Memory B cell (primary cell): ENCODE measurements around the gene LRRC2.

ENCODE experiments used
- ATAC-seq: fragments of 150-1000 bp; cut with Tn5 transposase; 2 replicates; pipeline ENCODE4 v1.10.0; 2021; ENCODE audit warnings: low read depth, mild to moderate bottlenecking, moderate library complexity
- DNase-seq, 2 donors: peaks; one replicate each; pipeline ENCODE4 v3.0.0; 2022; ENCODE audit warnings: low spot score in 2 of 2
- H3K27ac Mint-ChIP-seq: one replicate; pipeline ENCODE4 v1.8.0; 2022; ENCODE audit warnings: mild to moderate bottlenecking, moderate library complexity, mixed read lengths
- H3K27me3 Mint-ChIP-seq: one replicate; pipeline ENCODE4 v1.8.0; 2022; ENCODE audit warnings: mixed read lengths
- H3K36me3 Mint-ChIP-seq: one replicate; pipeline ENCODE4 v1.8.0; 2022; ENCODE audit warnings: mild to moderate bottlenecking, mixed read lengths
- H3K4me1 Mint-ChIP-seq: one replicate; pipeline ENCODE4 v1.8.0; 2022; ENCODE audit warnings: mixed read lengths
- H3K4me3 Mint-ChIP-seq: one replicate; pipeline ENCODE4 v1.8.0; 2022; ENCODE audit warnings: mild to moderate bottlenecking, moderate library complexity, mixed read lengths
- H3K9me3 Mint-ChIP-seq: one replicate; pipeline ENCODE4 v1.8.0; 2022; ENCODE audit warnings: mixed read lengths

Gene LRRC2

GRCh38 chr3:46575577-46576222 is 9.6 kb upstream of the LRRC2 start:
- no peak for DNase-seq
- Mint-ChIP-seq H3K4me3 (no peak overlapping the region), H3K4me1 (no peaks in the 10 kb centered on the region), H3K9me3 (no peaks in the 10 kb centered on the region), H3K27me3 (peaks cover 4% of the 10 kb centered on the region), H3K36me3 (no peaks in the 10 kb centered on the region), H3K27ac (no peak overlapping the region)
- ATAC-seq: no peak

- Mint-ChIP-seq H3K27me3 (peaks cover 4% of the 10 kb centered on the region), H3K27ac (no peak overlapping the region), H3K9me3 (peaks cover 3% of the 10 kb centered on the region), H3K36me3 (peaks cover 3% of the 10 kb centered on the region), H3K4me3 (no peak overlapping the region), H3K4me1 (no peaks in the 10 kb centered on the region)
- no peak for ATAC-seq
- DNase-seq: no peak
Observed at GRCh38 chr3:46574881-46575576, 8.9 kb upstream of the LRRC2 start.

- H3K9me3 Mint-ChIP-seq: peaks cover 3% of the 10 kb centered on the region
- H3K4me3 Mint-ChIP-seq: no peak overlapping the region
- DNase-seq: no peak
- no peaks in the 10 kb centered on the region for H3K4me1 Mint-ChIP-seq
- no peak overlapping the region for H3K27ac Mint-ChIP-seq
- peaks cover 3% of the 10 kb centered on the region for H3K36me3 Mint-ChIP-seq
- peaks cover 4% of the 10 kb centered on the region for H3K27me3 Mint-ChIP-seq
- no peak for ATAC-seq
Observed at GRCh38 chr3:46574243-46574646, 8.1 kb upstream of the LRRC2 start.

DNA sequence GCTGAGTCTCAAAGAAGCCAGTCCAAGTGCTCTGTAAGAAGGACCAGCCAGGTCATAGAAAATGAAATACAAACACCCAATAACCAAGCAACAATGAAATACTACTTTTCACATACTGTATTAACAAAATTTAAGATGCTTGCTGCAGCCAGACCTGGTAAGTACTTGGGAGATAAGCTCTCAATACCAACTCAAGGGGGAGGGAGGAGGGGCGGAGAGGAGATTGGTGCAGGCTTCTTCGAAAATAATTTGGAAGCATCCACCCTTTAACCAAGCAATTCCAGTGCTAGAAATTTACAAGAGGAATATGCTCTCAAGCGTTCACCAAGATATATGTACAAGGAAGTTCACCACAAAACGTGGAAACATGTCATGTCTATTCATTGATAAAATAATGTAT is 7.6 kb upstream of the LRRC2 start:
- Mint-ChIP-seq H3K27ac (no peak overlapping the region), H3K4me3 (no peak overlapping the region), H3K9me3 (peaks cover 3% of the 10 kb centered on the region), H3K36me3 (peaks cover 3% of the 10 kb centered on the region), H3K27me3 (peaks cover 4% of the 10 kb centered on the region), H3K4me1 (no peaks in the 10 kb centered on the region)
- DNase-seq (no peak), ATAC-seq (no peak)

GRCh38 chr3:46571684-46572083 is 5.6 kb upstream of the LRRC2 start:
- ATAC-seq (no peak), DNase-seq (no peak)
- Mint-ChIP-seq H3K9me3 (peaks cover 3% of the 10 kb centered on the region), H3K4me1 (no peaks in the 10 kb centered on the region), H3K36me3 (peaks cover 3% of the 10 kb centered on the region), H3K27ac (no peak overlapping the region), H3K27me3 (peaks cover 9% of the 10 kb centered on the region), H3K4me3 (no peak overlapping the region)

DNA sequence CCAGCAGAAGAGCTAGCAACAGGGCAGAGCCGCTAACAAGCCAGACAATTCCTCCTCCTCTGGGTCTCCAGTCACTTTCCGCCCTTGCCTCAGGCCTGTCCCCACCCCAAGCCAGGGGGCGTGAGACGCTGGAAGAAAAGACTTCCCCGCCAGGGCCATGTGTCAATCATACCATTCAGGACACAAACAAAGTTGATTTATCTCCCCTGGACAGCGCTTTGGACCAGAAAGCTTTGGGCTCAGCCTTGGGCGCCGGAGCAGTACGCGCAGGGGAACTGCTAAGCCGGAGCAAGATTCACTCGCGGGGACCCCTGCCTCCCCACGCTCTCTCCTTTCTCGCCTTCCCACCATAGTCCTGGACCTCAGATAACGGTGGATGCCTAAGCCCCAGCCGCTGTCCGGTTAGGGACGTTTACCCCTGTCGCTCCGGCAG is 479 bp downstream of the LRRC2 start:
- peak overlapping the region; percentile 66 for H3K4me3 Mint-ChIP-seq
- H3K27ac Mint-ChIP-seq: no peak overlapping the region
- peaks cover 2% of the 10 kb centered on the region for H3K9me3 Mint-ChIP-seq
- DNase-seq: no peak
- no peak for ATAC-seq
- H3K4me1 Mint-ChIP-seq: peaks cover 12% of the 10 kb centered on the region
- H3K36me3 Mint-ChIP-seq: peaks cover 5% of the 10 kb centered on the region
- H3K27me3 Mint-ChIP-seq: peaks cover 23% of the 10 kb centered on the region

DNA sequence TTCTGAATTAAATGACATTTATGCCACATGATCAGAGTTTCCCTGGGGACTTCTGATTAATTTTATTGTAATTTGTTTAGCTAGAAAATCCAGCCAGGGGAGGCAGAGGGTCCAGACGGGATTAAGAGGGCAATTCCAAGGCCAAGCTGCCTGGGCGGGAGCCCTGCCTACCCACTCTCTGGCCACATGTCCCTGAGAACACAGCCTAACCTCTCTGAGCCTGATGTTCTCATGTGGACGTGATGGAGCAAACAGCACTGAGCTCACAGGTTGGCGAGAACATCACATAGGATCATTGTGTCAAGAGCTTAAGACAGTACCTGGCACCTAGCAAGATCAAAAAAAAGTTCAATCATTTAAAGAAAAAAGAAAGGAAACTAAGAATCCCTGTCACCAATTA is 1.0 kb downstream of the LRRC2 start:
- ATAC-seq: no peak
- Mint-ChIP-seq H3K9me3 (no peaks in the 10 kb centered on the region), H3K36me3 (peaks cover 2% of the 10 kb centered on the region), H3K4me1 (peaks cover 12% of the 10 kb centered on the region), H3K4me3 (peak overlapping the region; percentile 66), H3K27me3 (peaks cover 24% of the 10 kb centered on the region), H3K27ac (no peak overlapping the region)
- DNase-seq: no peak

DNA sequence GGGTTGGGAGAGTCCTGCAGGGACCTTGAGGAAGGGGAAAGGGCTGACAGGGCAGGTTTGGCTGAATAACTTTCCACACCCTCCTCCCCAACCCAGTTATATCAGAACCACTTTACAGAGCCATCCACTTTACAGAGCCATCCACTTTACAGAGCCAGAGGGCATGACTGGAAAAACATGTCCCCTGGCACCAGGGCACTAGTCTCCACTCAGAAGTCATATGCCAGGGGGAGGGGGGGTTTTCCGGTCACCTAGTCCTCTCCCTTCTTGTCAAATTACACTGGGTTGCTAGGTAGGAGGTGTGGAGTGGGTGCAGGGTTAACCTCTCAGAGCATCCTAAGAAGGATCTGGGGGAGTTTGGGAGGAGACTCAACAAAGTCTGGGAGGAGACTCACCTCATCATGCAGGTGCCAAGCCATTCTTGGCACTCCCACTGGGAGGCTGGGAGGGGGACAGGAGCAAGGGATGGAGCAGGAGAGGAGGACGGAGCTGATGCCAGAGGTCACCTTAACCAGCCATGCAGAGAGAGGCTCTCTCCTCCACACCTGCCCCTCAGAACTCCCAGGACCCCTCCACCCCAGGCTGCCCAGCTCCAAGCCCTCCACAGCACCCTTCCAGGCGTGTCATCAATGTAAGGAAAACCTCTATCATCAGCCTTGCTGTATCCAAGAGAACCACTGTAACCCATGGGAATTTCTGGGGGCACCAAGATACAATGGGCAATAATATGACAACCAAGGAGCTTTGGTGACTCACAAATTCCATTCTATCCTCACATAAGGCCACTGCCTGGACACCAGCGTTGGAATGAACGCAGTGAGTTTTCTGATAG is 1.7 kb downstream of the LRRC2 start:
- Mint-ChIP-seq H3K27ac (no peak overlapping the region), H3K4me1 (peaks cover 12% of the 10 kb centered on the region), H3K9me3 (no peaks in the 10 kb centered on the region), H3K36me3 (peaks cover 2% of the 10 kb centered on the region), H3K27me3 (peaks cover 24% of the 10 kb centered on the region), H3K4me3 (no peak overlapping the region)
- ATAC-seq (no peak), DNase-seq (no peak)

DNA sequence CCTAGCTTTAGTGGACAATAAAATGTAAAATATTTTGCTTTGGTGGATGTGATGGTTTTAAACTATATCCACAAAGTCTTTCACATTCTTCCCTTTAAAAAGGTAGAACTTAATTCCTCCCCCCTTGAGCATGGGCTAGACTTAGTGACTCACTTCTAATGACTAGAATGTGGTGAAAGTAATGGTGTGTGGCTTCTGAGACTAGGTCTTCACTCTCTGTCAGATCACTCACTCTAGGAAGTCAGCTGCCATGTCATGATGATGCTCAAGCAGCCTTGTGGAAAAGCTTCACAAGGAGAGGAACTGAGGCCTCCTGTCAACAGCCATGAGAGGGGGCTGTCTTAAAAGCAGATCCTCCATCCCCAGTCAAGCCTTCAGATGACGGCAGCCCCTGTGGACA is 4.2 kb downstream of the LRRC2 start:
- Mint-ChIP-seq H3K27me3 (peaks cover 19% of the 10 kb centered on the region), H3K4me1 (peaks cover 21% of the 10 kb centered on the region), H3K4me3 (no peak overlapping the region), H3K27ac (no peak overlapping the region), H3K9me3 (no peaks in the 10 kb centered on the region), H3K36me3 (peaks cover 2% of the 10 kb centered on the region)
- ATAC-seq (no peak), DNase-seq (no peak)

DNA sequence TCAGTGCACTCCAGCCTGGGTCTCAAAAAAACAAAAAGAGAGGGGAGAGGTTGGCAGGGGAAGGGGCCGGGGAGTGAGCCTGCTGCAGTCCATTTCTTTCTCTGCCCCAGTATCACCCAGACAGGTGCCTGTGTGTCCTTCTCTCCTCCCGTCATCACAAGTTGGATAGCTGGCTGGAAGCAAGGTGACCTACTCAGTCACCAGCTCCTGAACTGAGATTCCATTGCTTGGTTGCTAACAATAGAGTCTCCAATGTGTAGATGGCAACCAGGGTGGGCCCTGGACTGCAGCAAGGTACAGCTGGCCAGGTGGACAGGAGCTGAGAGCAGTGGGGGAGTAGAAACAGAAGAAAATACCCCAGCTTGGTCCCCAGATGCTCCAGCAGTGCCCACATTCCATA is 4.6 kb downstream of the LRRC2 start:
- peaks cover 21% of the 10 kb centered on the region for H3K4me1 Mint-ChIP-seq
- H3K9me3 Mint-ChIP-seq: no peaks in the 10 kb centered on the region
- peaks cover 19% of the 10 kb centered on the region for H3K27me3 Mint-ChIP-seq
- no peak overlapping the region for H3K27ac Mint-ChIP-seq
- no peak overlapping the region for H3K4me3 Mint-ChIP-seq
- ATAC-seq (no peak), DNase-seq (no peak)
- H3K36me3 Mint-ChIP-seq: peaks cover 2% of the 10 kb centered on the region

- no peak overlapping the region for H3K27ac Mint-ChIP-seq
- peaks cover 8% of the 10 kb centered on the region for H3K4me1 Mint-ChIP-seq
- peaks cover 2% of the 10 kb centered on the region for H3K9me3 Mint-ChIP-seq
- ATAC-seq: no peak
- H3K36me3 Mint-ChIP-seq: peaks cover 2% of the 10 kb centered on the region
- DNase-seq: no peak
- H3K4me3 Mint-ChIP-seq: no peak overlapping the region
- H3K27me3 Mint-ChIP-seq: peaks cover 5% of the 10 kb centered on the region
Observed at GRCh38 chr3:46559091-46559704, 6.9 kb downstream of the LRRC2 start.

- Mint-ChIP-seq H3K27ac (no peak overlapping the region), H3K36me3 (peaks cover 2% of the 10 kb centered on the region), H3K4me3 (peak overlapping the region; percentile 74), H3K4me1 (peaks cover 8% of the 10 kb centered on the region), H3K9me3 (peaks cover 2% of the 10 kb centered on the region), H3K27me3 (peaks cover 5% of the 10 kb centered on the region)
- ATAC-seq (peak; percentile 100), DNase-seq (peak; percentile 58 to 59)
Observed at GRCh38 chr3:46558184-46559043, 7.7 kb downstream of the LRRC2 start.

GRCh38 chr3:46557814-46558183 is 8.3 kb downstream of the LRRC2 start:
- Mint-ChIP-seq H3K27me3 (peaks cover 3% of the 10 kb centered on the region), H3K4me1 (peaks cover 8% of the 10 kb centered on the region), H3K27ac (no peak overlapping the region), H3K9me3 (peaks cover 2% of the 10 kb centered on the region), H3K4me3 (no peak overlapping the region), H3K36me3 (no peaks in the 10 kb centered on the region)
- no peak for ATAC-seq
- DNase-seq: no peak
